GM13976 (cell line): Measurements from ENCODE around the gene F10.
"Not testable (repeated sequence)": the region's sequence is repeated elsewhere in the genome, so short reads cannot be mapped to it uniquely, and the experiment has no call there.

Experiments used
- DNase-seq: peaks from one replicate; pipeline ENCODE4 v3.0.0; 2012; ENCODE audit warnings: low spot score
- CTCF ChIP-seq: IDR thresholded peaks from 2 replicates; pipeline ENCODE4 v1.5.1; 2012; ENCODE audit warnings: borderline replicate concordance, mild to moderate bottlenecking; ENCODE audit not compliant: insufficient read depth; ENCODE audit errors: extremely low read depth, missing control alignments, control extremely low read depth
- in situ Hi-C: fragments of 300-500 bp; cut with MboI; formaldehyde crosslinking; loops from one replicate; pipeline ENCODE4 v1.12.0; 2022; ENCODE audit warnings: low sequenced_read_pairs, mixed read lengths, inconsistent platforms; ENCODE audit not compliant: unreplicated experiment

F10 gene

GRCh38 chr13:113103646-113104045 lies 19.0 kb upstream of the F10 start:
- in situ Hi-C loops = no loop called here
- no peak for TF ChIP-seq CTCF
- DNase-seq = no peak

GRCh38 chr13:113105032-113105920 lies 17.3 kb upstream of the F10 start, which contains the start of gene F7:
Gene F7 (plus strand): TSS chr13:113105791. CDS start chr13:113105842, 51 bp downstream.
- no peak for TF ChIP-seq CTCF
- no peak for DNase-seq
- in situ Hi-C loops = no loop called here

DNA sequence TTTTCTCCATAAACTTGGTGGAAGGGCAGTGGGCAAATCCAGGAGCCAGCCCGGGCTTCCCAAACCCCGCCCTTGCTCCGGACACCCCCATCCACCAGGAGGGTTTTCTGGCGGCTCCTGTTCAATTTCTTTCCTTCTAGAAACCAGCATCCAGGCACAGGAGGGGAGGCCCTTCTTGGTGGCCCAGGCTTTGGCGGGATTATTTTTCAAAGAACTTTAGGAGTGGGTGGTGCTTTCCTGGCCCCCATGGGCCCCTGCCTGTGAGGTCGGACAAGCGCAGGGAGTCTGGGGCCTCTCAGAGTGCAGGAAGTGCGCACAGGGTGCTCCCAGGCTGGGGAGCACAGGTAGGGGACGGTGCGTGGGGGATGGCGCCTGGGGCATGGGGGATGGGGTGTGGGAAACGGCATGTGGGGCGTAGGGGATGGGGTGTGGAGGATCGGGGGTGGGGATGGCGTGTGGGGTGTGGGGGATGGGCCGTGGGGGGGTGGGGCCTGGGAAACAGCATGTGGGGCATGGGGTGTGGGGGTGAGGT lies 16.6 kb upstream of the F10 start:
- DNase-seq = no peak
- in situ Hi-C loops = no loop called here
- no peak for TF ChIP-seq CTCF

DNA sequence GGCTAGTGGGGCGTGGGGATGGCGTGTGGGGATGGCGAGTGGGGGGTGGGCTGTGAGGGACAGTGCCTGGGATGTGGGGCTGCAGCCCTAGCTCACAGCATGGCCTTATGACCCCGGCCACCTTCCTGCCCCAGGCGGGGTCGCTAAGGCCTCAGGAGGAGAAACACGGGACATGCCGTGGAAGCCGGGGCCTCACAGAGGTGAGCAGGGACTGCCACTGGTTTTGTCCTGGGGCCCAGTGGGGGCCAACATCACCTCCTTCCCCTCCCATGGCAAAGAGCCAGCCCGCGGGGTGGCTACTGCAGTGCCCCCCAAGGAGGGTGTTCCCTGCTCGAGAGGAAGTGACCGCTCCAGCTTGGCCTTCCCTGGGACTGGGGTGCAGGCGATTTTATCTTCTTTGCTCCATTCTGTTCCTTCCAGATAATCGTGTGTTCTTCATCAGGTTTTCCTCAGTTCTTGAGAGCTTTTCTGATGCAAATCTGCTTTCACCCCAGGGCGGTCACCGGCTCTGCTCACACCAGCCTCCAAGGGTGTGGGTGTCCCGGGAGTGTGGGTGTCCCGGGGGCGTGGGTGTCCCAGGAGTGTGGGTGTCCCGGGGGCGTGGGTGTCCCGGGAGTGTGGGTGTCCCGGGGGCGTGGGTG lies 15.8 kb upstream of the F10 start:
- DNase-seq = no peak
- no peak for TF ChIP-seq CTCF
- in situ Hi-C loops = no loop called here

GRCh38 chr13:113108521-113108920 lies 14.1 kb upstream of the F10 start:
- in situ Hi-C loops, DNase-seq: not testable (repeated sequence)

GRCh38 chr13:113109151-113110047 lies 13.2 kb upstream of the F10 start:
- DNase-seq = no peak
- in situ Hi-C loops = no loop called here
- no peak for TF ChIP-seq CTCF
